Coronary artery (tissue), 2 donors: ENCODE results near the gene PRKACB.
"Not testable (repeated sequence)": the region's sequence is repeated elsewhere in the genome, so short reads cannot be mapped to it uniquely, and the experiment has no call there.

ENCODE experiments used
- DNase-seq: peaks from one replicate; pipeline ENCODE4 v3.0.0-alpha.2; 2017; ENCODE audit warnings: low spot score
- H3K27ac ChIP-seq, 2 donors: fragments of 200-600 bp; sonication (generic); one replicate each; pipeline ENCODE4 v1.5.1; 2016 to 2019
- H3K4me3 ChIP-seq: fragments of 200-600 bp; sonication (generic); 2 replicates; pipeline ENCODE4 v1.5.1; 2016; ENCODE audit warnings: mild to moderate bottlenecking, moderate library complexity
- CTCF ChIP-seq: fragments of 200-600 bp; sonication (generic); IDR thresholded peaks from one replicate; pipeline ENCODE4 v1.5.1; 2019; ENCODE audit warnings: antibody characterized with exemption

Gene PRKACB

GRCh38 chr1:84143796-84144565, at the start of gene PRKACB:
Gene PRKACB, plus strand, starts transcription at chr1:84144271. Its CDS starts 91 bp downstream, at chr1:84144362.
- DNase-seq = no peak
- Histone ChIP-seq H3K27ac (peak within 1 kb of the TSS in 1 of 2 donors; percentile 33), H3K4me3 (peak within 1 kb of the TSS; percentile 33)
- TF ChIP-seq CTCF = no peak

- TF ChIP-seq CTCF = no peak
- H3K4me3 ChIP-seq = no peak overlapping the region
- DNase-seq = no peak
- H3K27ac ChIP-seq = no peak overlapping the region
These were observed 48.8 kb upstream of the PRKACB start for GRCh38 chr1:84095308-84095707.

- Histone ChIP-seq H3K4me3 (no peak overlapping the region), H3K27ac (peak overlapping the region; percentile 11 to 42)
- DNase-seq = no peak
- TF ChIP-seq CTCF = no peak
These were observed 47.9 kb upstream of the PRKACB start for GRCh38 chr1:84096176-84096575.

GRCh38 chr1:84101204-84101603, 42.9 kb upstream of the PRKACB start:
- no peak overlapping the region for H3K4me3 ChIP-seq
- TF ChIP-seq CTCF = no peak
- DNase-seq = no peak
- no peak overlapping the region for H3K27ac ChIP-seq

GRCh38 chr1:84103197-84103992, 40.7 kb upstream of the PRKACB start:
- peak overlapping the region in 1 of 2 donors; percentile 25 for H3K27ac ChIP-seq
- TF ChIP-seq CTCF = no peak
- no peak for DNase-seq
- H3K4me3 ChIP-seq = peak overlapping the region; percentile 14

- H3K27ac ChIP-seq, H3K4me3 ChIP-seq, DNase-seq: not testable (repeated sequence)
These were observed 36.5 kb upstream of the PRKACB start for GRCh38 chr1:84107538-84107937.

- TF ChIP-seq CTCF = no peak
- Histone ChIP-seq H3K27ac (no peak overlapping the region), H3K4me3 (no peak overlapping the region)
- DNase-seq = no peak
These were observed 36.1 kb upstream of the PRKACB start for GRCh38 chr1:84107955-84108354.
